Lower lobe of right lung (tissue), 2 donors: Measurements from ENCODE around the gene FAM83C. TPM values are rescaled to one million over a fixed set of nuclear protein-coding genes. Genes with fewer than 3 reads are reported as not detected.

ENCODE experiments used
- ATAC-seq, 2 donors: fragments of 200-7000 bp; cut with Tn5 transposase; one replicate each; pipeline ENCODE4 v1.9.1; 2020 to 2022; ENCODE audit warnings: mild to moderate bottlenecking in 2 of 2, moderate library complexity in 2 of 2
- DNase-seq: peaks from one replicate; pipeline ENCODE4 v3.0.0-alpha.2; 2020
- H3K27ac ChIP-seq: fragments of 200-600 bp; one replicate; pipeline ENCODE4 v1.8.0; 2022
- H3K27me3 ChIP-seq: fragments of 200-600 bp; one replicate; pipeline ENCODE4 v1.8.0; 2022; ENCODE audit warnings: low read depth
- H3K36me3 ChIP-seq: fragments of 200-600 bp; one replicate; pipeline ENCODE4 v1.8.0; 2022; ENCODE audit warnings: mild to moderate bottlenecking
- H3K4me1 ChIP-seq: fragments of 200-600 bp; one replicate; pipeline ENCODE4 v1.8.0; 2022
- H3K4me3 ChIP-seq: fragments of 200-600 bp; one replicate; pipeline ENCODE4 v1.8.0; 2022; ENCODE audit warnings: mild to moderate bottlenecking
- H3K9me3 ChIP-seq: fragments of 200-600 bp; one replicate; pipeline ENCODE4 v1.8.0; 2022
- intact Hi-C: fragments of 100-400 bp; cut with DNase I; formaldehyde crosslinking; loops from one replicate; pipeline ENCODE4 v1.11.0; 2022
- total RNA-seq: library from RNA; stranded (reverse); fragmentation: NEBNext Ultra II Directional; extraction: Animal tissue kit (Norgen Biotek cat#: 25700); gene quantifications from one replicate; pipeline ENCODE4 v1.2.1, GENCODE V29; 2021
- TF ChIP-seq, protein P1 (sequence below): fragments of 200-600 bp; IDR thresholded peaks from one replicate; pipeline ENCODE4 v1.8.0; 2022; ENCODE audit warnings: antibody characterized with exemption, mild to moderate bottlenecking
- donor health status: DM: no; HTN: yes; CAD: no; lungs with severe emphysema.

FAM83C gene
- total RNA-seq, 1 donor from 2014 or later, result not detected

DNA sequence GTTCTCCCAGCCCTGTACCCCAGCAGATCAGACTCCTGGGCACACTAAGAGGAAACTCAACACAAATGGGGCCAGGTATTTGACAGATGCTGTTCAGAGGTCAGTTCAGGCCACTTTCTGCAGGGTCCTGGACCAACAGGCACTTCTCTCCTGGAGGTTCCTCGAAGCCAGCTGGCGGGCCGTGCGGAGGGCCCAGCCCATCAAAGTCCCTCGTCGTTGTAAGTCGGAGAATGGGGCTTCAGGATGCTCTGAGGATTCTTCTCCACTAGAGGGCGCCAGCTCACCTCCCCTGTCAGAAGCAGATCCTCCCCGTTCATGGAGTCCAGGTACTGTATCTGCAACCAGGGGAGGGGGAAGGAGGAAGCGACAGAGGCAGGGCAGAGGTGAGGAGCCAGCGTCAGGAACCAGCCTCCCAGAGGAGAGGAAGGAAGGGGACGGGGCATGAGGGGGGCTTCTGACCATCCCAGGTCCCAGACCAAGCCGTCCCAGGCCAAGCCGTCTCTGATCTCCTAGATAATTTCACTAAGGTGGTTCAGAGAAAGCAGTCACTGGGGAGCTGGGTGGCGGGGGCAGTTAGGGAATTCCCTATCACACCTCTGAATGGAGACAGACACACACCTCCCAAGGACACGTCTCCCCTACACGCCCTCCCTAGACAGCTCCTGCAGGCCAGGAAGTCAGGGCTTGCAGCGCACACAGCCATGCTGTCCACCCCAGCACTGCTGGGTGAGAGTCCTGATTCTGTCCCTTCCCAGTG, 11.7 kb upstream of the FAM83C start:
- Histone ChIP-seq H3K4me1 (peaks cover 6% of the 10 kb centered on the region), H3K4me3 (no peak overlapping the region), H3K9me3 (no peaks in the 10 kb centered on the region), H3K36me3 (peaks cover 15% of the 10 kb centered on the region), H3K27ac (no peak overlapping the region), H3K27me3 (no peaks in the 10 kb centered on the region)
- DNase-seq (peak; percentile 77), ATAC-seq (peak; percentile 81 to 85)
- intact Hi-C loops, result no loop called here
- TF ChIP-seq, protein P1, sequence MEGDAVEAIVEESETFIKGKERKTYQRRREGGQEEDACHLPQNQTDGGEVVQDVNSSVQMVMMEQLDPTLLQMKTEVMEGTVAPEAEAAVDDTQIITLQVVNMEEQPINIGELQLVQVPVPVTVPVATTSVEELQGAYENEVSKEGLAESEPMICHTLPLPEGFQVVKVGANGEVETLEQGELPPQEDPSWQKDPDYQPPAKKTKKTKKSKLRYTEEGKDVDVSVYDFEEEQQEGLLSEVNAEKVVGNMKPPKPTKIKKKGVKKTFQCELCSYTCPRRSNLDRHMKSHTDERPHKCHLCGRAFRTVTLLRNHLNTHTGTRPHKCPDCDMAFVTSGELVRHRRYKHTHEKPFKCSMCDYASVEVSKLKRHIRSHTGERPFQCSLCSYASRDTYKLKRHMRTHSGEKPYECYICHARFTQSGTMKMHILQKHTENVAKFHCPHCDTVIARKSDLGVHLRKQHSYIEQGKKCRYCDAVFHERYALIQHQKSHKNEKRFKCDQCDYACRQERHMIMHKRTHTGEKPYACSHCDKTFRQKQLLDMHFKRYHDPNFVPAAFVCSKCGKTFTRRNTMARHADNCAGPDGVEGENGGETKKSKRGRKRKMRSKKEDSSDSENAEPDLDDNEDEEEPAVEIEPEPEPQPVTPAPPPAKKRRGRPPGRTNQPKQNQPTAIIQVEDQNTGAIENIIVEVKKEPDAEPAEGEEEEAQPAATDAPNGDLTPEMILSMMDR, result peak; percentile 95

DNA sequence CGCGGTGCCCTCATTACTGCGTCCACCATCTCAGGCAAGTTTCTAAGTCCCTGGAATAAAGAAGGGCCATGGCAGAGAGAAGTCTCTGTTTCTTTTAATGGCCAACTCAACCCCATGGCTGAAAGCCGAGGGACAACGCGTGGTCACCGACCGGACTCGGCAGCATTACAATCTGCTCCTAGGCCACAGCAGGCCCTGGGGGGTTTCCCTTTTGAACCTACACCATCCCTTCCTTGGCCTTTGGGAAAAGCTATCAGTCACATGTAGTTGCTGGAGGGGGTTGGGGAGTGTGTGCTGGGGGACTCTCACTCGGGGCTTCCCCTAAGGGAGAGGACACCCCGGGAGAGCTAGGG, 11.1 kb upstream of the FAM83C start:
- intact Hi-C loops, result no loop called here
- Histone ChIP-seq H3K36me3 (peaks cover 15% of the 10 kb centered on the region), H3K27ac (no peak overlapping the region), H3K4me1 (peaks cover 6% of the 10 kb centered on the region), H3K9me3 (no peaks in the 10 kb centered on the region), H3K4me3 (no peak overlapping the region), H3K27me3 (no peaks in the 10 kb centered on the region)
- ATAC-seq (no peak), DNase-seq (no peak)
- TF ChIP-seq, protein P1, result no peak

GRCh38 chr20:35302421-35303335, 10.5 kb upstream of the FAM83C start:
- intact Hi-C loops, result no loop called here
- no peak overlapping the region for H3K4me3 ChIP-seq
- H3K36me3 ChIP-seq, result peaks cover 15% of the 10 kb centered on the region
- no peak overlapping the region for H3K27ac ChIP-seq
- no peaks in the 10 kb centered on the region for H3K9me3 ChIP-seq
- ATAC-seq (no peak), DNase-seq (no peak)
- TF ChIP-seq, protein P1, result no peak
- H3K4me1 ChIP-seq, result peaks cover 6% of the 10 kb centered on the region
- no peaks in the 10 kb centered on the region for H3K27me3 ChIP-seq

DNA sequence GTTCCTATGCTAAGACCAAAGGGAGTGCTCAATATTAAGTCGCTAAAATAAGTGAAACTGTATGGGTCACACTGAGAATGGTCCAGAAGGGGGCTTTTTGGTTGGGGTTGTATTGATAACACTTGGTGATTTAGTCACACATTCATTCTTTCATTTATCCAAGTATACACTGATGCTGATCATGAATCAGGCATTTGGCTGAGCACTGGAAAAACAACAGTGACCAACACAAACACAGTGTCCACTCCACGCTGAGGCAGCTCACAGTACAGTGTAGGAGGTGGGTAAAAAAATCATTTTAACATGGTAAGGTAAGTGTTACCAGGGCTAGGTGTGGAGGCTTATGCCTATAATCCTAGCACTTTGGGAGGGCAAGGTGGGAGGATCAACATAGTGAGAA, 9.2 kb upstream of the FAM83C start:
- Histone ChIP-seq H3K36me3 (peaks cover 9% of the 10 kb centered on the region), H3K4me3 (no peak overlapping the region), H3K27me3 (peaks cover under 1% of the 10 kb centered on the region), H3K9me3 (no peaks in the 10 kb centered on the region), H3K4me1 (peaks cover 6% of the 10 kb centered on the region), H3K27ac (no peak overlapping the region)
- ATAC-seq (no peak), DNase-seq (no peak)
- TF ChIP-seq, protein P1, result no peak
- intact Hi-C loops, result no loop called here

- Histone ChIP-seq H3K4me3 (no peak overlapping the region), H3K4me1 (peaks cover 6% of the 10 kb centered on the region), H3K9me3 (no peaks in the 10 kb centered on the region), H3K27me3 (peaks cover 8% of the 10 kb centered on the region), H3K27ac (no peak overlapping the region), H3K36me3 (peaks cover 1% of the 10 kb centered on the region)
- intact Hi-C loops, result no loop called here
- DNase-seq (no peak), ATAC-seq (no peak)
- TF ChIP-seq, protein P1, result no peak
Measured at GRCh38 chr20:35300469-35301262, 8.4 kb upstream of the FAM83C start.
